Neural progenitor cell (in vitro differentiated cells): ENCODE results near the gene KRTAP2-3. TPM values are rescaled to one million over a fixed set of nuclear protein-coding genes. Genes with fewer than 3 reads are reported as not detected.

Experiments used
- DNase-seq: peaks from one replicate; pipeline ENCODE4 v3.0.0-alpha.2; 2016; ENCODE audit warnings: low spot score
- H2AFZ ChIP-seq: fragments of 200-600 bp; sonication (generic); replicated peaks from 2 replicates; pipeline ENCODE4 v1.6.1; 2016; ENCODE audit warnings: antibody characterized with exemption
- H3F3A ChIP-seq: fragments of 200-600 bp; sonication (generic); 2 replicates; pipeline ENCODE4 v1.6.1; 2016; ENCODE audit warnings: antibody characterized with exemption, low read depth
- H3K27ac ChIP-seq: fragments of 200-600 bp; sonication (generic); 2 replicates; pipeline ENCODE4 v1.5.1; 2016; ENCODE audit warnings: mild to moderate bottlenecking
- H3K27me3 ChIP-seq: fragments of 200-600 bp; sonication (generic); 2 replicates; pipeline ENCODE4 v1.6.1; 2016; ENCODE audit warnings: mild to moderate bottlenecking, moderate library complexity
- H3K36me3 ChIP-seq: fragments of 200-600 bp; sonication (generic); 2 replicates; pipeline ENCODE4 v1.5.1; 2016
- H3K4me1 ChIP-seq: fragments of 200-600 bp; sonication (generic); 2 replicates; pipeline ENCODE4 v1.6.1; 2016; ENCODE audit warnings: mixed run types
- H3K4me2 ChIP-seq: fragments of 200-600 bp; sonication (generic); 2 replicates; pipeline ENCODE4 v1.6.1; 2016
- H3K4me3 ChIP-seq: fragments of 200-600 bp; sonication (generic); 2 replicates; pipeline ENCODE4 v1.5.1; 2016
- H3K79me2 ChIP-seq: fragments of 200-600 bp; sonication (generic); 2 replicates; pipeline ENCODE4 v1.6.1; 2016; ENCODE audit warnings: low read depth
- H3K9ac ChIP-seq: fragments of 200-600 bp; sonication (generic); 2 replicates; pipeline ENCODE4 v1.6.1; 2016
- H3K9me3 ChIP-seq: fragments of 200-600 bp; sonication (generic); 2 replicates; pipeline ENCODE4 v1.5.1; 2016; ENCODE audit warnings: low read depth
- H4K20me1 ChIP-seq: fragments of 200-600 bp; sonication (generic); 2 replicates; pipeline ENCODE4 v1.6.1; 2016; ENCODE audit warnings: low read depth
- H3K27ac Mint-ChIP-seq: 3 replicates; pipeline ENCODE4 v1.8.0; 2021; ENCODE audit warnings: mixed read lengths
- H3K27me3 Mint-ChIP-seq: 2 replicates; pipeline ENCODE4 v1.8.0; 2022; ENCODE audit warnings: low read depth, mild to moderate bottlenecking, inconsistent platforms, moderate library complexity, mixed read lengths; ENCODE audit not compliant: insufficient read depth
- H3K36me3 Mint-ChIP-seq: 3 replicates; pipeline ENCODE4 v1.8.0; 2021; ENCODE audit warnings: mixed read lengths
- H3K4me1 Mint-ChIP-seq: 3 replicates; pipeline ENCODE4 v1.8.0; 2021; ENCODE audit warnings: mixed read lengths
- H3K4me3 Mint-ChIP-seq: 3 replicates; pipeline ENCODE4 v1.8.0; 2021; ENCODE audit warnings: mild to moderate bottlenecking, moderate library complexity, mixed read lengths
- H3K9me3 Mint-ChIP-seq: 3 replicates; pipeline ENCODE4 v1.8.0; 2020; ENCODE audit warnings: mixed read lengths
- EZH2 ChIP-seq: fragments of 200-600 bp; sonication (generic); IDR thresholded peaks from 2 replicates; pipeline ENCODE4 v1.6.1; 2017; ENCODE audit warnings: antibody characterized with exemption, mild to moderate bottlenecking, moderate library complexity
- EZH2phosphoT487 ChIP-seq: fragments of 200-600 bp; sonication (generic); IDR thresholded peaks from 2 replicates; pipeline ENCODE4 v1.6.1; 2017; ENCODE audit warnings: antibody characterized with exemption
- total RNA-seq: library from RNA; depleted of rRNA; stranded (reverse); fragments of >200 nt; gene quantifications from 2 replicates; pipeline ENCODE4 v1.2.3, GENCODE V29; 2015; ENCODE audit warnings: low replicate concordance
- TF ChIP-seq, protein P1 (sequence below): fragments of 200-600 bp; sonication (generic); IDR thresholded peaks from 2 replicates; pipeline ENCODE4 v1.5.1; 2017; ENCODE audit warnings: antibody characterized with exemption, mild to moderate bottlenecking

KRTAP2-3 gene
- total RNA-seq, 1 donor from 2014 or later, result not detected

- Mint-ChIP-seq H3K27ac (no peak overlapping the region), H3K36me3 (no peaks in the 10 kb centered on the region), H3K9me3 (no peaks in the 10 kb centered on the region), H3K27me3 (no peaks in the 10 kb centered on the region), H3K4me3 (no peak overlapping the region), H3K4me1 (peaks cover 4% of the 10 kb centered on the region)
- Histone ChIP-seq H3K9me3 (no peaks in the 10 kb centered on the region), H3K4me1 (no peaks in the 10 kb centered on the region), H3K9ac (no peak overlapping the region), H3K27me3 (no peaks in the 10 kb centered on the region), H3F3A (no peaks in the 10 kb centered on the region), H3K4me3 (no peak overlapping the region), H3K79me2 (no peaks in the 10 kb centered on the region), H4K20me1 (no peaks in the 10 kb centered on the region), H3K36me3 (no peaks in the 10 kb centered on the region), H3K4me2 (no peak overlapping the region), H3K27ac (no peak overlapping the region), H2AFZ (no peak overlapping the region)
- DNase-seq, result no peak
- TF ChIP-seq EZH2 (no peak), EZH2phosphoT487 (no peak)
- TF ChIP-seq, protein P1, sequence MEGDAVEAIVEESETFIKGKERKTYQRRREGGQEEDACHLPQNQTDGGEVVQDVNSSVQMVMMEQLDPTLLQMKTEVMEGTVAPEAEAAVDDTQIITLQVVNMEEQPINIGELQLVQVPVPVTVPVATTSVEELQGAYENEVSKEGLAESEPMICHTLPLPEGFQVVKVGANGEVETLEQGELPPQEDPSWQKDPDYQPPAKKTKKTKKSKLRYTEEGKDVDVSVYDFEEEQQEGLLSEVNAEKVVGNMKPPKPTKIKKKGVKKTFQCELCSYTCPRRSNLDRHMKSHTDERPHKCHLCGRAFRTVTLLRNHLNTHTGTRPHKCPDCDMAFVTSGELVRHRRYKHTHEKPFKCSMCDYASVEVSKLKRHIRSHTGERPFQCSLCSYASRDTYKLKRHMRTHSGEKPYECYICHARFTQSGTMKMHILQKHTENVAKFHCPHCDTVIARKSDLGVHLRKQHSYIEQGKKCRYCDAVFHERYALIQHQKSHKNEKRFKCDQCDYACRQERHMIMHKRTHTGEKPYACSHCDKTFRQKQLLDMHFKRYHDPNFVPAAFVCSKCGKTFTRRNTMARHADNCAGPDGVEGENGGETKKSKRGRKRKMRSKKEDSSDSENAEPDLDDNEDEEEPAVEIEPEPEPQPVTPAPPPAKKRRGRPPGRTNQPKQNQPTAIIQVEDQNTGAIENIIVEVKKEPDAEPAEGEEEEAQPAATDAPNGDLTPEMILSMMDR, result no peak
Observed at GRCh38 chr17:41054025-41054424, 5.9 kb downstream of the KRTAP2-3 start.

- no peaks in the 10 kb centered on the region for H3K36me3 ChIP-seq
- H3K9ac ChIP-seq, result no peak overlapping the region
- no peaks in the 10 kb centered on the region for H3K27me3 Mint-ChIP-seq
- H3K4me3 Mint-ChIP-seq, result no peak overlapping the region
- DNase-seq, result no peak
- no peaks in the 10 kb centered on the region for H3K36me3 Mint-ChIP-seq
- no peak overlapping the region for H2AFZ ChIP-seq
- H3K27me3 ChIP-seq, result no peaks in the 10 kb centered on the region
- H3K79me2 ChIP-seq, result no peaks in the 10 kb centered on the region
- H3K4me2 ChIP-seq, result no peak overlapping the region
- no peak overlapping the region for H3K4me3 ChIP-seq
- H3K9me3 Mint-ChIP-seq, result no peaks in the 10 kb centered on the region
- H3K27ac Mint-ChIP-seq, result no peak overlapping the region
- TF ChIP-seq, protein P1, result no peak
- no peak for TF ChIP-seq EZH2phosphoT487
- no peak for TF ChIP-seq EZH2
- no peaks in the 10 kb centered on the region for H3K9me3 ChIP-seq
- H3F3A ChIP-seq, result no peaks in the 10 kb centered on the region
- peaks cover 5% of the 10 kb centered on the region for H3K4me1 Mint-ChIP-seq
- no peak overlapping the region for H3K27ac ChIP-seq
- no peaks in the 10 kb centered on the region for H4K20me1 ChIP-seq
- H3K4me1 ChIP-seq, result no peaks in the 10 kb centered on the region
Observed at GRCh38 chr17:41052566-41052965, 7.3 kb downstream of the KRTAP2-3 start.

DNA sequence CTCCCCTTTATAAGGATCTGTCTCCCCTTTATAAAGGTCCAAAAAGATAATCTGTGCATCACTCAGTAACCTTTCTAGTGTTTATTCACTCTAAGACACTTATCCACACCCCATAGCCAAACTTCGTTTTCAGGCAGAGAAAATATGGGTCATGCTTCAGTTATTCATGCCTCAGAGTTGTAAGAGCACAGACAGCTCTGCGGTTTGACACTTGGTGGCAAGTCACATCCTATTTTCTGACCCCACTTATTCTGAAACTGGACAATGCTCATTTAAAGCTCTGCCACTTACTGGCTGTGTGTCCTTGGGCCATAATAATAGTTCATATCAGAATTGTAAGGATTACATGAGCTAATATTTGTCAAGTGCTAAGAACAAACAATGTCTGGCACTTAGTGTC, 10.8 kb downstream of the KRTAP2-3 start:
- Histone ChIP-seq H3K4me2 (no peak overlapping the region), H2AFZ (no peak overlapping the region), H3K79me2 (no peaks in the 10 kb centered on the region), H3K36me3 (no peaks in the 10 kb centered on the region), H3K27ac (no peak overlapping the region), H3K9ac (no peak overlapping the region), H4K20me1 (no peaks in the 10 kb centered on the region), H3K4me1 (no peaks in the 10 kb centered on the region), H3K4me3 (no peak overlapping the region), H3F3A (no peaks in the 10 kb centered on the region), H3K9me3 (no peaks in the 10 kb centered on the region), H3K27me3 (no peaks in the 10 kb centered on the region)
- no peak for DNase-seq
- H3K4me3 Mint-ChIP-seq, result no peak overlapping the region
- peaks cover 1% of the 10 kb centered on the region for H3K27me3 Mint-ChIP-seq
- TF ChIP-seq EZH2 (no peak), EZH2phosphoT487 (no peak)
- TF ChIP-seq, protein P1, result no peak
- H3K27ac Mint-ChIP-seq, result no peak overlapping the region
- H3K4me1 Mint-ChIP-seq, result peaks cover 5% of the 10 kb centered on the region
- H3K36me3 Mint-ChIP-seq, result no peaks in the 10 kb centered on the region
- H3K9me3 Mint-ChIP-seq, result no peaks in the 10 kb centered on the region
